ENCODE measurements around the gene CARMIL1.
"Not testable (repeated sequence)": the region's sequence is repeated elsewhere in the genome, so short reads cannot be mapped to it uniquely, and the experiment has no call there.

Gene CARMIL1

GRCh38 chr6:25583099-25583498 is 303.9 kb downstream of the CARMIL1 start:
- no peaks in the 10 kb centered on the region for H3K36me3 ChIP-seq
- H3K4me3 ChIP-seq (ENCODE audit: low read depth, low read length) = no peak overlapping the region
- DNase-seq = no peak
- no peaks in the 10 kb centered on the region for H3K27me3 ChIP-seq
- TF ChIP-seq CTCF (IDR thresholded peaks at IDR 0.05; ENCODE audit: low read depth, low read length) = no peak
- H3K9me3 ChIP-seq = no peaks in the 10 kb centered on the region
- peaks cover 7% of the 10 kb centered on the region for H3K4me1 ChIP-seq

GRCh38 chr6:25583906-25584305 is 304.7 kb downstream of the CARMIL1 start:
- Histone ChIP-seq H3K4me1 (no peaks in the 10 kb centered on the region), H3K27me3 (no peaks in the 10 kb centered on the region), H3K36me3 (no peaks in the 10 kb centered on the region), H3K9me3 (no peaks in the 10 kb centered on the region), H3K4me3 (ENCODE audit: low read depth, low read length) (no peak overlapping the region)
- DNase-seq = no peak
- TF ChIP-seq CTCF (IDR thresholded peaks at IDR 0.05; ENCODE audit: low read depth, low read length) = no peak

GRCh38 chr6:25585225-25585624 is 306.1 kb downstream of the CARMIL1 start:
- TF ChIP-seq CTCF (IDR thresholded peaks at IDR 0.05; ENCODE audit: low read depth, low read length) = no peak
- DNase-seq = no peak
- H3K36me3 ChIP-seq = no peaks in the 10 kb centered on the region
- H3K4me1 ChIP-seq = no peaks in the 10 kb centered on the region
- no peaks in the 10 kb centered on the region for H3K27me3 ChIP-seq
- H3K4me3 ChIP-seq (ENCODE audit: low read depth, low read length) = no peak overlapping the region
- no peaks in the 10 kb centered on the region for H3K9me3 ChIP-seq

- not testable (repeated sequence) for H3K4me3 ChIP-seq (ENCODE audit: low read depth, low read length); H3K9me3 ChIP-seq; DNase-seq; H3K36me3 ChIP-seq; H3K4me1 ChIP-seq; H3K27me3 ChIP-seq
Measured at GRCh38 chr6:25586119-25586518, 306.9 kb downstream of the CARMIL1 start.

GRCh38 chr6:25586927-25587326 is 307.8 kb downstream of the CARMIL1 start:
- TF ChIP-seq CTCF (IDR thresholded peaks at IDR 0.05; ENCODE audit: low read depth, low read length) = no peak
- H3K27me3 ChIP-seq = no peaks in the 10 kb centered on the region
- H3K4me3 ChIP-seq (ENCODE audit: low read depth, low read length) = no peak overlapping the region
- no peaks in the 10 kb centered on the region for H3K36me3 ChIP-seq
- DNase-seq = no peak
- no peaks in the 10 kb centered on the region for H3K9me3 ChIP-seq
- no peaks in the 10 kb centered on the region; the same call in 1 of the 2 replicates for H3K4me1 ChIP-seq

- H3K36me3 ChIP-seq = no peaks in the 10 kb centered on the region
Measured at GRCh38 chr6:25590986-25591385, 311.8 kb downstream of the CARMIL1 start.

More at GRCh38 chr6:25590986-25591385, 311.8 kb downstream of the CARMIL1 start:
- no peaks in the 10 kb centered on the region for H3K9me3 ChIP-seq
- H3K27me3 ChIP-seq = no peaks in the 10 kb centered on the region
- no peak overlapping the region for H3K4me3 ChIP-seq (ENCODE audit: low read depth, low read length)
- DNase-seq = no peak
- no peaks in the 10 kb centered on the region; the same call in 1 of the 2 replicates for H3K4me1 ChIP-seq
- TF ChIP-seq CTCF (IDR thresholded peaks at IDR 0.05; ENCODE audit: low read depth, low read length) = peak; percentile 16; the same call in 1 of the 2 replicates

All from BE2C (cell line).